Measurements from ENCODE around the gene TMEM54.

TMEM54 gene

GRCh38 chr1:32900956-32901822 is at the start of gene TMEM54:
TMEM54 (minus strand) TSS chr1:32901389; CDS start chr1:32901238, 151 bp downstream.
- Histone ChIP-seq H3K4me1 (ENCODE audit: control insufficient read depth, low read depth, low read length) (no peaks in the 10 kb centered on the region), H3K4me3 (ENCODE audit: low read length) (peak within 1 kb of the TSS; percentile 50), H3K27me3 (ENCODE audit: control insufficient read depth, insufficient read depth, low read length) (peaks cover 44% of the 10 kb centered on the region), H3K9ac (ENCODE audit: low read length) (no peak within 1 kb of the TSS), H3K9me3 (ENCODE audit: control insufficient read depth, low read depth, low read length) (no peaks in the 10 kb centered on the region), H3K36me3 (ENCODE audit: control insufficient read depth, low read depth, low read length) (no peaks in the 10 kb centered on the region), H3K27ac (ENCODE audit: low read length) (no peak within 1 kb of the TSS)

GRCh38 chr1:32949519-32949918 is 48.3 kb upstream of the TMEM54 start:
- no peak overlapping the region for H3K27ac ChIP-seq (ENCODE audit: low read length)
- H3K4me3 ChIP-seq (ENCODE audit: low read length), result no peak overlapping the region
- no peaks in the 10 kb centered on the region for H3K9me3 ChIP-seq (ENCODE audit: control insufficient read depth, low read depth, low read length)
- H3K9ac ChIP-seq (ENCODE audit: low read length), result no peak overlapping the region
- H3K36me3 ChIP-seq (ENCODE audit: control insufficient read depth, low read depth, low read length), result peaks cover 15% of the 10 kb centered on the region
- no peaks in the 10 kb centered on the region for H3K4me1 ChIP-seq (ENCODE audit: control insufficient read depth, low read depth, low read length)
- H3K27me3 ChIP-seq (ENCODE audit: control insufficient read depth, insufficient read depth, low read length), result no peaks in the 10 kb centered on the region

GRCh38 chr1:32948905-32949304 is 47.7 kb upstream of the TMEM54 start:
- Histone ChIP-seq H3K4me1 (ENCODE audit: control insufficient read depth, low read depth, low read length) (no peaks in the 10 kb centered on the region), H3K27me3 (ENCODE audit: control insufficient read depth, insufficient read depth, low read length) (no peaks in the 10 kb centered on the region), H3K9ac (ENCODE audit: low read length) (no peak overlapping the region), H3K36me3 (ENCODE audit: control insufficient read depth, low read depth, low read length) (peaks cover 20% of the 10 kb centered on the region), H3K9me3 (ENCODE audit: control insufficient read depth, low read depth, low read length) (no peaks in the 10 kb centered on the region), H3K27ac (ENCODE audit: low read length) (no peak overlapping the region), H3K4me3 (ENCODE audit: low read length) (no peak overlapping the region)

GRCh38 chr1:32948390-32948722 is 47.2 kb upstream of the TMEM54 start:
- Histone ChIP-seq H3K9ac (ENCODE audit: low read length) (no peak overlapping the region), H3K36me3 (ENCODE audit: control insufficient read depth, low read depth, low read length) (peaks cover 25% of the 10 kb centered on the region), H3K4me3 (ENCODE audit: low read length) (no peak overlapping the region), H3K27ac (ENCODE audit: low read length) (no peak overlapping the region), H3K27me3 (ENCODE audit: control insufficient read depth, insufficient read depth, low read length) (no peaks in the 10 kb centered on the region), H3K4me1 (ENCODE audit: control insufficient read depth, low read depth, low read length) (no peaks in the 10 kb centered on the region), H3K9me3 (ENCODE audit: control insufficient read depth, low read depth, low read length) (no peaks in the 10 kb centered on the region)

- peaks cover 25% of the 10 kb centered on the region for H3K36me3 ChIP-seq (ENCODE audit: control insufficient read depth, low read depth, low read length)
- no peaks in the 10 kb centered on the region for H3K4me1 ChIP-seq (ENCODE audit: control insufficient read depth, low read depth, low read length)
- H3K9me3 ChIP-seq (ENCODE audit: control insufficient read depth, low read depth, low read length), result no peaks in the 10 kb centered on the region
- H3K27ac ChIP-seq (ENCODE audit: low read length), result no peak overlapping the region
- H3K4me3 ChIP-seq (ENCODE audit: low read length), result no peak overlapping the region
- H3K27me3 ChIP-seq (ENCODE audit: control insufficient read depth, insufficient read depth, low read length), result no peaks in the 10 kb centered on the region
- H3K9ac ChIP-seq (ENCODE audit: low read length), result no peak overlapping the region
Observed at GRCh38 chr1:32947669-32948389, 46.6 kb upstream of the TMEM54 start.

GRCh38 chr1:32946413-32946812 is 45.2 kb upstream of the TMEM54 start:
- Histone ChIP-seq H3K36me3 (ENCODE audit: control insufficient read depth, low read depth, low read length) (peaks cover 32% of the 10 kb centered on the region), H3K9me3 (ENCODE audit: control insufficient read depth, low read depth, low read length) (no peaks in the 10 kb centered on the region), H3K27me3 (ENCODE audit: control insufficient read depth, insufficient read depth, low read length) (no peaks in the 10 kb centered on the region), H3K4me3 (ENCODE audit: low read length) (no peak overlapping the region), H3K4me1 (ENCODE audit: control insufficient read depth, low read depth, low read length) (no peaks in the 10 kb centered on the region), H3K27ac (ENCODE audit: low read length) (no peak overlapping the region), H3K9ac (ENCODE audit: low read length) (no peak overlapping the region)

- Histone ChIP-seq H3K27me3 (ENCODE audit: control insufficient read depth, insufficient read depth, low read length) (no peaks in the 10 kb centered on the region), H3K4me1 (ENCODE audit: control insufficient read depth, low read depth, low read length) (no peaks in the 10 kb centered on the region), H3K27ac (ENCODE audit: low read length) (no peak overlapping the region), H3K4me3 (ENCODE audit: low read length) (no peak overlapping the region), H3K9me3 (ENCODE audit: control insufficient read depth, low read depth, low read length) (no peaks in the 10 kb centered on the region), H3K9ac (ENCODE audit: low read length) (no peak overlapping the region), H3K36me3 (ENCODE audit: control insufficient read depth, low read depth, low read length) (peaks cover 37% of the 10 kb centered on the region)
Observed at GRCh38 chr1:32944180-32944579, 43.0 kb upstream of the TMEM54 start.

GRCh38 chr1:32939655-32940371 is 38.6 kb upstream of the TMEM54 start:
- Histone ChIP-seq H3K4me3 (ENCODE audit: low read length) (no peak overlapping the region), H3K9ac (ENCODE audit: low read length) (no peak overlapping the region), H3K27me3 (ENCODE audit: control insufficient read depth, insufficient read depth, low read length) (no peaks in the 10 kb centered on the region), H3K9me3 (ENCODE audit: control insufficient read depth, low read depth, low read length) (no peaks in the 10 kb centered on the region), H3K4me1 (ENCODE audit: control insufficient read depth, low read depth, low read length) (no peaks in the 10 kb centered on the region), H3K36me3 (ENCODE audit: control insufficient read depth, low read depth, low read length) (peaks cover 46% of the 10 kb centered on the region), H3K27ac (ENCODE audit: low read length) (no peak overlapping the region)

GRCh38 chr1:32937061-32937460 is 35.9 kb upstream of the TMEM54 start:
- H3K27ac ChIP-seq (ENCODE audit: low read length), result no peak overlapping the region
- H3K36me3 ChIP-seq (ENCODE audit: control insufficient read depth, low read depth, low read length), result peaks cover 31% of the 10 kb centered on the region
- H3K9me3 ChIP-seq (ENCODE audit: control insufficient read depth, low read depth, low read length), result no peaks in the 10 kb centered on the region
- no peak overlapping the region for H3K9ac ChIP-seq (ENCODE audit: low read length)
- H3K27me3 ChIP-seq (ENCODE audit: control insufficient read depth, insufficient read depth, low read length), result no peaks in the 10 kb centered on the region
- no peak overlapping the region for H3K4me3 ChIP-seq (ENCODE audit: low read length)
- peaks cover 5% of the 10 kb centered on the region for H3K4me1 ChIP-seq (ENCODE audit: control insufficient read depth, low read depth, low read length)

GRCh38 chr1:32934535-32934934 is 33.3 kb upstream of the TMEM54 start:
- H3K27me3 ChIP-seq (ENCODE audit: control insufficient read depth, insufficient read depth, low read length), result no peaks in the 10 kb centered on the region
- H3K27ac ChIP-seq (ENCODE audit: low read length), result no peak overlapping the region
- no peak overlapping the region for H3K9ac ChIP-seq (ENCODE audit: low read length)
- peaks cover 5% of the 10 kb centered on the region for H3K4me1 ChIP-seq (ENCODE audit: control insufficient read depth, low read depth, low read length)
- no peaks in the 10 kb centered on the region for H3K9me3 ChIP-seq (ENCODE audit: control insufficient read depth, low read depth, low read length)
- H3K36me3 ChIP-seq (ENCODE audit: control insufficient read depth, low read depth, low read length), result peaks cover 24% of the 10 kb centered on the region
- H3K4me3 ChIP-seq (ENCODE audit: low read length), result no peak overlapping the region

GRCh38 chr1:32933742-32934322 is 32.6 kb upstream of the TMEM54 start:
- H3K27me3 ChIP-seq (ENCODE audit: control insufficient read depth, insufficient read depth, low read length), result peaks cover 4% of the 10 kb centered on the region
- H3K9ac ChIP-seq (ENCODE audit: low read length), result no peak overlapping the region
- no peak overlapping the region for H3K4me3 ChIP-seq (ENCODE audit: low read length)
- H3K4me1 ChIP-seq (ENCODE audit: control insufficient read depth, low read depth, low read length), result peaks cover 5% of the 10 kb centered on the region
- peaks cover 24% of the 10 kb centered on the region for H3K36me3 ChIP-seq (ENCODE audit: control insufficient read depth, low read depth, low read length)
- no peak overlapping the region for H3K27ac ChIP-seq (ENCODE audit: low read length)
- no peaks in the 10 kb centered on the region for H3K9me3 ChIP-seq (ENCODE audit: control insufficient read depth, low read depth, low read length)
